K562 (cell line): ENCODE data around the gene DAO. TPM values are rescaled to one million over a fixed set of nuclear protein-coding genes. Genes with fewer than 3 reads are reported as not detected.

Experiments used
- ARID2 ChIP-seq: fragments of 450-650 bp; IDR thresholded peaks from 2 replicates; pipeline ENCODE4 v1.6.1; 2017; ENCODE audit warnings: antibody characterized with exemption, mild to moderate bottlenecking
- BCL6 ChIP-seq: fragments of 250-450 bp; sonication (Bioruptor Pico); IDR thresholded peaks from 2 replicates; pipeline ENCODE4 v1.4.0; 2020
- BDP1 ChIP-seq: IDR thresholded peaks from 3 replicates; pipeline ENCODE4 v1.6.1; 2011; ENCODE audit not compliant: insufficient read length, insufficient read depth
- CBX1 ChIP-seq: sonication (generic); IDR thresholded peaks from 2 replicates; pipeline ENCODE4 v1.6.1; 2016; ENCODE audit warnings: antibody characterized with exemption, low read depth, mild to moderate bottlenecking
- CGGBP1 ChIP-seq: fragments of 250-450 bp; sonication (Bioruptor Pico); IDR thresholded peaks from 2 replicates; pipeline ENCODE4 v1.9.0; 2021; ENCODE audit warnings: mild to moderate bottlenecking
- CREB1 ChIP-seq, 2 experiments: sonication (generic) in 1 of 2; formaldehyde crosslinking in 1 of 2; IDR thresholded peaks; 2 replicates each; pipeline versions ENCODE4 v1.6.1 to v1.8.0; 2012 to 2022; ENCODE audit warnings: inconsistent platforms in 1 of 2, mild to moderate bottlenecking in 1 of 2, missing genetic modification reagents in 1 of 2, moderate library complexity in 1 of 2
- DPF2 ChIP-seq: fragments of 450-650 bp; IDR thresholded peaks from 2 replicates; pipeline ENCODE4 v1.6.1; 2016
- EZH2 ChIP-seq: IDR thresholded peaks from 2 replicates; pipeline ENCODE4 v1.6.1; 2012; ENCODE audit warnings: low read depth, mild to moderate bottlenecking, inconsistent platforms, low read length, borderline replicate concordance
- GABPB2 ChIP-seq: fragments of 250-450 bp; sonication (Bioruptor Pico); conservative IDR thresholded peaks from 2 replicates; pipeline ENCODE4 v1.5.1; 2021; ENCODE audit warnings: mild to moderate bottlenecking
- HDAC1 ChIP-seq, 2 experiments: fragments of 450-650 bp; IDR thresholded peaks; 2 replicates each; pipeline ENCODE4 v1.6.1; 2016 to 2017; ENCODE audit warnings: inconsistent platforms in 1 of 2, mild to moderate bottlenecking in 1 of 2, moderate library complexity in 1 of 2
- HDAC6 ChIP-seq: IDR thresholded peaks from 2 replicates; pipeline ENCODE4 v1.6.1; 2012; ENCODE audit warnings: low read depth, mild to moderate bottlenecking, control low read depth, inconsistent platforms, low read length, moderate library complexity
- NONO ChIP-seq, 2 experiments: fragments of 200-400 bp in 1 of 2; fragments of 450-650 bp in 1 of 2; formaldehyde crosslinking in 1 of 2; IDR thresholded peaks; 2 replicates each; pipeline ENCODE4 v1.6.1; 2017; ENCODE audit warnings: low read depth in 2 of 2, mild to moderate bottlenecking in 2 of 2, moderate library complexity in 2 of 2, low read length in 1 of 2
- NR0B1 ChIP-seq: fragments of 450-650 bp; IDR thresholded peaks from one replicate; pipeline ENCODE4 v1.6.1; 2018; ENCODE audit warnings: mild to moderate bottlenecking, moderate library complexity; ENCODE audit not compliant: partially characterized antibody
- PHF21A ChIP-seq: fragments of 450-650 bp; IDR thresholded peaks from 2 replicates; pipeline ENCODE4 v1.6.1; 2017; ENCODE audit warnings: low read depth, borderline replicate concordance
- RBFOX2 ChIP-seq: fragments of 200-400 bp; formaldehyde crosslinking; IDR thresholded peaks from 2 replicates; pipeline ENCODE4 v1.6.1; 2017; ENCODE audit warnings: low read depth, mild to moderate bottlenecking, low read length, moderate library complexity
- RHOXF2B ChIP-seq: fragments of 250-450 bp; sonication (Bioruptor Pico); conservative IDR thresholded peaks from 2 replicates; pipeline ENCODE4 v1.5.1; 2021
- SLC30A9 ChIP-seq: fragments of 250-450 bp; sonication (Bioruptor Pico); IDR thresholded peaks from 2 replicates; pipeline ENCODE4 v1.8.0; 2022; ENCODE audit warnings: mild to moderate bottlenecking, moderate library complexity
- TAL1 ChIP-seq: fragments of 450-650 bp; IDR thresholded peaks from 2 replicates; pipeline ENCODE4 v1.6.1; 2016; ENCODE audit warnings: mild to moderate bottlenecking
- U2AF2 ChIP-seq: fragments of 200-400 bp; formaldehyde crosslinking; optimal IDR thresholded peaks from 2 replicates; pipeline ENCODE3; 2017; ENCODE audit warnings: low read depth, mild to moderate bottlenecking, low read length
- ZFP1 ChIP-seq: fragments of 450-650 bp; formaldehyde crosslinking; IDR thresholded peaks from 2 replicates; pipeline ENCODE4 v1.4.0; 2020; ENCODE audit warnings: mild to moderate bottlenecking, mixed read lengths
- ZKSCAN8 ChIP-seq: fragments of 200-800 bp; sonication (Bioruptor generic); IDR thresholded peaks from 2 replicates; pipeline ENCODE4 v1.6.1; 2016; ENCODE audit warnings: missing genetic modification characterization, missing compliant biosample characterization
- ZNF280B ChIP-seq: fragments of 250-450 bp; sonication (Bioruptor Pico); IDR thresholded peaks from 2 replicates; pipeline ENCODE4 v1.5.1; 2021; ENCODE audit warnings: mild to moderate bottlenecking
- ZNF408 ChIP-seq: fragments of 250-450 bp; sonication (Bioruptor Pico); IDR thresholded peaks from 2 replicates; pipeline ENCODE4 v1.4.0; 2020; ENCODE audit warnings: low read depth, mild to moderate bottlenecking, moderate library complexity
- ZNF699 ChIP-seq: fragments of 250-450 bp; sonication (Bioruptor Pico); IDR thresholded peaks from 2 replicates; pipeline ENCODE4 v1.8.0; 2021; ENCODE audit warnings: mild to moderate bottlenecking, moderate library complexity; ENCODE audit not compliant: insufficient replicate concordance
- ZNF707 ChIP-seq: fragments of 250-450 bp; sonication (Bioruptor Pico); conservative IDR thresholded peaks from 2 replicates; pipeline ENCODE4 v1.8.0; 2022; ENCODE audit warnings: inconsistent platforms, mild to moderate bottlenecking, moderate library complexity
- ZNF764 ChIP-seq: fragments of 250-450 bp; sonication (Bioruptor Pico); IDR thresholded peaks from 2 replicates; pipeline ENCODE4 v1.4.0; 2020; ENCODE audit warnings: low read depth, mild to moderate bottlenecking, moderate library complexity
- polyA plus RNA-seq, 8 experiments: library from polyadenylated mRNA; depleted of rRNA in 4 of 8; stranded (reverse) in 5 of 8; unstranded in 3 of 8; fragments of >200 nt; fragmentation: Nextera tagmentation in 2 of 8; fragmentation: Illumina TruSeq in 1 of 8; extraction: Ambion mirVana in 2 of 8; extraction: Trizol in 1 of 8; gene quantifications; 2 replicates each; pipeline versions ENCODE4 v1.2.1 to v1.2.3, GENCODE V29; 2011 to 2014; ENCODE audit warnings: inconsistent platforms in 1 of 8, missing spikeins in 1 of 8
- total RNA-seq, 7 experiments: library from RNA; depleted of rRNA in 6 of 7; stranded (reverse); fragments of >200 nt in 6 of 7; fragmentation: Illumina TruSeq in 2 of 7; extraction: Trizol in 2 of 7; gene quantifications; 2 replicates each; pipeline versions ENCODE4 v1.2.1 to v1.2.3, GENCODE V29; 2011 to 2021; ENCODE audit warnings: low replicate concordance in 1 of 7
- TF ChIP-seq, protein P1 (sequence below), 2 experiments: fragments of 450-650 bp in 1 of 2; sonication (generic) in 1 of 2; formaldehyde crosslinking; conservative IDR thresholded peaks; 2 replicates each; pipeline versions ENCODE4 v1.4.0 to v1.8.1; 2020 to 2022; ENCODE audit warnings: mild to moderate bottlenecking in 1 of 2, missing genetic modification reagents in 1 of 2

Gene DAO
- total and polyA plus RNA-seq, 9 of the 15 experiments (the other 6 are each of a cell fraction or from before 2014, with no cell fraction given) = not detected

DNA sequence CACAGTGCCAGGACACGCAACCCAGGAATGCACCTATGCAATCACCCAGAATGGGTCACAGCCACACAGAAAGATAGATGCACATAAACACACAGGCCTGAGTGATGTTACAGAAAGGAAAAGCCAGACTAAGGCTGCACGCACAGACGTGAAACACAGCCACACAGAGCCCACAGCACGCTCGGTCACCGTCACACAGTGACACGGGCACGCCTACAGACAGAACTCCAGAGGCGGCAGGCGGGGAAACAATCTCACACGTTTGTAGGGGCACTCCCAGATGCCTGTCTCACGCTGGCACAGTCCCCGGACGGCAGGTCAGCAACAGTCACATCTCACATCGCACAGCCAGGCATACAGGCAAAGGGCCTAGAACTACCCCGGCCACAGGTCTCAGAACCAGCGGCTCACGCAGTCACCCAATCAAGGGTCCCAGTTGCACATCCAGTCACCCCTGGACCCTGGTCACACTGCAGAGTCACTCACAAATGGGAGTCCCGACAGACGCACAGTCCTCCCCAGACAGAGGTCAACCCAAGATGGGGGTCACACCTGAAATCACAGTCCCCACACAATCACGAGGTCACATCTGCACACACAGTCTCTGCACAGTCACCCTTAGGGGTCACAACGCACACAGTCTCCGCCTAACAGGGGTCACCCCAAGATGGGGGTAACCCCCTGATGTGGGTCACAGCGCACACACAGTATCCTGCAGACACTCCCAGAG is 23.3 kb upstream of the DAO start (continued):
- TF ChIP-seq NR0B1 (no peak), PHF21A (peak; percentile 68; the same call in 1 of the 2 replicates), HDAC1 (IDR thresholded peaks at IDR 0.05) (peak in 1 of 2 experiments; percentile 92; a peak in 2 of 4 replicates), BDP1 (no peak), BCL6 (no peak), ZNF764 (CRISPR knock-in tag) (no peak), ZKSCAN8 (CRISPR knock-in tag) (0 out of 2 replicates have a peak, but pooled peaks have one; percentile 64), U2AF2 (no peak), ZNF408 (no peak), ARID2 (no peak), CREB1 (IDR thresholded peaks at IDR 0.05) (no peak), CREB1 (CRISPR knock-in tag; IDR thresholded peaks at IDR 0.05) (no peak), TAL1 (peak; percentile 39; the same call in 1 of the 2 replicates), RBFOX2 (no peak), ZFP1 (CRISPR knock-in tag) (no peak), DPF2 (peak; percentile 37; the same call in 1 of the 2 replicates), CGGBP1 (CRISPR knock-in tag) (no peak), HDAC6 (no peak), ZNF699 (CRISPR knock-in tag) (no peak), SLC30A9 (CRISPR knock-in tag) (no peak), RHOXF2B (CRISPR knock-in tag) (no peak), GABPB2 (CRISPR knock-in tag) (no peak), CBX1 (no peak), ZNF280B (CRISPR knock-in tag) (no peak), ZNF707 (CRISPR knock-in tag) (no peak), NONO (IDR thresholded peaks at IDR 0.05; ENCODE audit: low read depth in 2 of 2, low read length in 1 of 2) (no peak), EZH2 (no peak)
- TF ChIP-seq, protein P1, sequence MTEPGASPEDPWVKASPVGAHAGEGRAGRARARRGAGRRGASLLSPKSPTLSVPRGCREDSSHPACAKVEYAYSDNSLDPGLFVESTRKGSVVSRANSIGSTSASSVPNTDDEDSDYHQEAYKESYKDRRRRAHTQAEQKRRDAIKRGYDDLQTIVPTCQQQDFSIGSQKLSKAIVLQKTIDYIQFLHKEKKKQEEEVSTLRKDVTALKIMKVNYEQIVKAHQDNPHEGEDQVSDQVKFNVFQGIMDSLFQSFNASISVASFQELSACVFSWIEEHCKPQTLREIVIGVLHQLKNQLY (CRISPR knock-in tag; conservative IDR thresholded peaks at IDR 0.05) = no peak
